Mesenchymal stem cell (in vitro differentiated cells and primary cell): Measurements from ENCODE around the gene CTRL.

Experiments used
- DNase-seq: peaks from one replicate; pipeline ENCODE4 v3.0.0-alpha.2; 2013
- H2AFZ ChIP-seq: one replicate; pipeline ENCODE4 v1.6.1; 2013; ENCODE audit warnings: low read depth, mild to moderate bottlenecking, control low read depth, inconsistent platforms, low read length, moderate library complexity
- H2AK5ac ChIP-seq: 2 replicates; pipeline ENCODE4 v1.6.1; 2013; ENCODE audit warnings: low read length, moderate library complexity, mild to moderate bottlenecking, inconsistent platforms; ENCODE audit not compliant: severe bottlenecking
- H2BK120ac ChIP-seq: one replicate; pipeline ENCODE4 v1.6.1; 2013; ENCODE audit warnings: low read depth, mild to moderate bottlenecking, inconsistent platforms, low read length, moderate library complexity
- H2BK12ac ChIP-seq, 2 experiments: one replicate each; pipeline ENCODE4 v1.6.1; 2013; ENCODE audit warnings: inconsistent platforms in 2 of 2, low read length in 2 of 2, mild to moderate bottlenecking in 2 of 2, moderate library complexity in 2 of 2, control low read depth in 1 of 2
- H2BK15ac ChIP-seq: one replicate; pipeline ENCODE4 v1.6.1; 2013; ENCODE audit warnings: mild to moderate bottlenecking, low read depth, inconsistent platforms; ENCODE audit not compliant: poor library complexity, severe bottlenecking
- H2BK5ac ChIP-seq: 2 replicates; pipeline ENCODE4 v1.6.1; 2013; ENCODE audit warnings: low read depth, mild to moderate bottlenecking, low read length, control low read depth, inconsistent platforms; ENCODE audit not compliant: poor library complexity, severe bottlenecking
- H3K14ac ChIP-seq, 2 experiments: one replicate each; pipeline ENCODE4 v1.6.1; 2013; ENCODE audit warnings: inconsistent platforms in 2 of 2, low read length in 2 of 2, control low read depth in 1 of 2, mild to moderate bottlenecking in 1 of 2, moderate library complexity in 1 of 2
- H3K18ac ChIP-seq, 2 experiments: one replicate each; pipeline ENCODE4 v1.6.1; 2013; ENCODE audit warnings: inconsistent platforms in 2 of 2, low read length in 2 of 2, control low read depth in 1 of 2, low read depth in 1 of 2, mild to moderate bottlenecking in 1 of 2
- H3K23ac ChIP-seq, 2 experiments: one replicate each; pipeline ENCODE4 v1.6.1; 2013; ENCODE audit warnings: inconsistent platforms in 2 of 2, low read length in 2 of 2, mild to moderate bottlenecking in 2 of 2, moderate library complexity in 2 of 2, control low read depth in 1 of 2
- H3K27ac ChIP-seq: 2 replicates; pipeline ENCODE4 v1.5.1; 2013; ENCODE audit warnings: mild to moderate bottlenecking, moderate library complexity, low read length, control low read depth, inconsistent platforms; ENCODE audit not compliant: poor library complexity, severe bottlenecking
- H3K27me3 ChIP-seq, 2 experiments: 2 replicates each; pipeline versions ENCODE4 v1.6.1 to v1.7.0; 2013; ENCODE audit warnings: low read length in 2 of 2, mild to moderate bottlenecking in 2 of 2, moderate library complexity in 2 of 2, control low read depth in 1 of 2, inconsistent platforms in 1 of 2; ENCODE audit not compliant: control insufficient read depth in 1 of 2, insufficient read depth in 1 of 2
- H3K36me3 ChIP-seq, 2 experiments: 2 replicates each; pipeline versions ENCODE4 v1.6.1 to v1.7.0; 2013; ENCODE audit warnings: low read length in 2 of 2, control low read depth in 1 of 2, inconsistent platforms in 1 of 2, low read depth in 1 of 2, mild to moderate bottlenecking in 1 of 2; ENCODE audit not compliant: insufficient read depth in 2 of 2, control insufficient read depth in 1 of 2
- H3K4ac ChIP-seq, 2 experiments: one replicate each; pipeline ENCODE4 v1.6.1; 2013; ENCODE audit warnings: inconsistent platforms in 2 of 2, low read length in 2 of 2, mild to moderate bottlenecking in 2 of 2, moderate library complexity in 2 of 2, control low read depth in 1 of 2, low read depth in 1 of 2
- H3K4me1 ChIP-seq: 2 replicates; pipeline ENCODE4 v1.6.1; 2013; ENCODE audit warnings: low read depth, low read length, control low read depth; ENCODE audit not compliant: control insufficient read depth, insufficient read depth
- H3K4me2 ChIP-seq: 2 replicates; pipeline ENCODE4 v1.6.1; 2013; ENCODE audit warnings: low read length, mild to moderate bottlenecking, inconsistent platforms; ENCODE audit not compliant: poor library complexity, severe bottlenecking
- H3K4me3 ChIP-seq, 2 experiments: 2 replicates each; pipeline versions ENCODE4 v1.5.1 to v1.7.0; 2013; ENCODE audit warnings: low read length in 2 of 2, mild to moderate bottlenecking in 2 of 2, control low read depth in 1 of 2, low read depth in 1 of 2; ENCODE audit not compliant: insufficient read depth in 1 of 2
- H3K79me1 ChIP-seq: replicated peaks from 2 replicates; pipeline ENCODE4 v1.6.1; 2013; ENCODE audit warnings: mild to moderate bottlenecking, control low read depth, low read length, inconsistent platforms; ENCODE audit not compliant: poor library complexity, severe bottlenecking
- H3K9ac ChIP-seq: 2 replicates; pipeline ENCODE4 v1.7.0; 2013; ENCODE audit warnings: mild to moderate bottlenecking, low read length, moderate library complexity
- H3K9me3 ChIP-seq: 2 replicates; pipeline ENCODE4 v1.7.0; 2013; ENCODE audit warnings: mild to moderate bottlenecking, low read length; ENCODE audit not compliant: control insufficient read depth
- H4K8ac ChIP-seq: one replicate; pipeline ENCODE4 v1.6.1; 2013; ENCODE audit warnings: inconsistent platforms, mild to moderate bottlenecking, low read length, moderate library complexity
- H4K91ac ChIP-seq: one replicate; pipeline ENCODE4 v1.6.1; 2013; ENCODE audit warnings: mild to moderate bottlenecking, low read length, inconsistent platforms
- WGBS: methylation state at CpG from one replicate; pipeline ENCODE4 v1.1.7; 2013; ENCODE audit warnings: mixed read lengths; 5-methylcytosine and 5-hydroxymethylcytosine counted together

Gene CTRL

GRCh38 chr16:67942510-67943255 is 11.0 kb upstream of the CTRL start:
- Histone ChIP-seq H2BK120ac (no peak overlapping the region), H2BK5ac (no peak overlapping the region), H3K14ac (no peak overlapping the region), H3K23ac (no peak overlapping the region), H2AK5ac (no peak overlapping the region), H3K79me1 (peaks cover 26% of the 10 kb centered on the region), H2BK15ac (no peak overlapping the region), H4K91ac (peak overlapping the region; percentile 8), H3K27ac (no peak overlapping the region), H3K36me3 (peaks cover 75 to 84% of the 10 kb centered on the region in 2 experiments), H3K4me3 (no peak overlapping the region), H3K9me3 (no peaks in the 10 kb centered on the region), H3K4me1 (peaks cover 19% of the 10 kb centered on the region), H2BK12ac (no peak overlapping the region), H4K8ac (no peak overlapping the region), H3K4ac (no peak overlapping the region), H3K4me2 (no peak overlapping the region), H3K27me3 (no peaks in the 10 kb centered on the region), H3K18ac (no peak overlapping the region), H3K9ac (no peak overlapping the region), H2AFZ (no peak overlapping the region)
- WGBS = 96% methylated on average over 27 of the region's 27 CpGs
- no peak for DNase-seq

- H3K9me3 ChIP-seq = no peaks in the 10 kb centered on the region
- no peak overlapping the region for H2BK15ac ChIP-seq
- H3K79me1 ChIP-seq = peaks cover 22% of the 10 kb centered on the region
- no peak overlapping the region for H4K8ac ChIP-seq
- H3K36me3 ChIP-seq = peaks cover 70 to 79% of the 10 kb centered on the region in 2 experiments
- H2AFZ ChIP-seq = no peak overlapping the region
- no peak overlapping the region for H3K9ac ChIP-seq
- no peak overlapping the region for H4K91ac ChIP-seq
- no peak overlapping the region for H3K23ac ChIP-seq
- no peak overlapping the region for H3K4me3 ChIP-seq
- no peak overlapping the region for H3K14ac ChIP-seq
- H3K4ac ChIP-seq = no peak overlapping the region
- H3K18ac ChIP-seq = no peak overlapping the region
- WGBS = 87% methylated on average over 6 of the region's 6 CpGs
- H3K27ac ChIP-seq = no peak overlapping the region
- no peaks in the 10 kb centered on the region for H3K27me3 ChIP-seq
- H2BK12ac ChIP-seq = no peak overlapping the region
- no peak overlapping the region for H2BK120ac ChIP-seq
- peak; percentile 50 for DNase-seq
- peaks cover 23% of the 10 kb centered on the region for H3K4me1 ChIP-seq
- H2BK5ac ChIP-seq = no peak overlapping the region
- no peak overlapping the region for H3K4me2 ChIP-seq
- no peak overlapping the region for H2AK5ac ChIP-seq
Measured at GRCh38 chr16:67942200-67942509, 10.5 kb upstream of the CTRL start.

- Histone ChIP-seq H3K4ac (no peak overlapping the region), H4K8ac (no peak overlapping the region), H2AFZ (no peak overlapping the region), H3K9me3 (no peaks in the 10 kb centered on the region), H3K36me3 (peaks cover 64 to 74% of the 10 kb centered on the region in 2 experiments), H3K18ac (no peak overlapping the region), H2AK5ac (no peak overlapping the region), H2BK5ac (no peak overlapping the region), H3K4me1 (peaks cover 27% of the 10 kb centered on the region), H3K23ac (no peak overlapping the region), H3K9ac (no peak overlapping the region), H2BK120ac (no peak overlapping the region), H3K4me2 (no peak overlapping the region), H3K79me1 (peaks cover 21% of the 10 kb centered on the region), H2BK12ac (no peak overlapping the region), H3K14ac (no peak overlapping the region), H3K27me3 (no peaks in the 10 kb centered on the region), H3K27ac (no peak overlapping the region), H3K4me3 (no peak overlapping the region), H2BK15ac (no peak overlapping the region), H4K91ac (no peak overlapping the region)
- DNase-seq = no peak
- WGBS = 90% methylated on average over 9 of the region's 9 CpGs
Measured at GRCh38 chr16:67941469-67942199, 10.0 kb upstream of the CTRL start.

GRCh38 chr16:67940446-67941089 is 8.9 kb upstream of the CTRL start:
- WGBS = 93% methylated on average over 4 of the region's 5 CpGs
- Histone ChIP-seq H3K23ac (no peak overlapping the region), H3K9me3 (no peaks in the 10 kb centered on the region), H3K4me1 (peaks cover 26% of the 10 kb centered on the region), H2AFZ (no peak overlapping the region), H3K4me3 (no peak overlapping the region), H3K27ac (no peak overlapping the region), H2BK12ac (no peak overlapping the region), H3K18ac (no peak overlapping the region), H3K79me1 (peaks cover 13% of the 10 kb centered on the region), H3K27me3 (no peaks in the 10 kb centered on the region), H2BK15ac (no peak overlapping the region), H2BK120ac (no peak overlapping the region), H3K36me3 (peaks cover 54 to 63% of the 10 kb centered on the region in 2 experiments), H3K14ac (no peak overlapping the region), H2BK5ac (no peak overlapping the region), H4K8ac (no peak overlapping the region), H2AK5ac (no peak overlapping the region), H3K4ac (no peak overlapping the region), H4K91ac (no peak overlapping the region), H3K4me2 (no peak overlapping the region), H3K9ac (no peak overlapping the region)
- no peak for DNase-seq
